DMS114 treated with DMSO at 0.1 percent for 48 hours (cell line): Measurements from ENCODE around the gene ENAH.
A peak's percentile ranks its signal among the peaks of the same experiment; 100 is the strongest.
"Not testable (repeated sequence)": the region's sequence is repeated elsewhere in the genome, so short reads cannot be mapped to it uniquely, and the experiment has no call there.

Experiments
- DNase-seq: peaks from one replicate; lab custom pipeline; 2025; ENCODE audit not compliant: unreplicated experiment; lab: John Stamatoyannopoulos, UW

ENAH gene

GRCh38 chr1:225474986-225475820, 177.7 kb downstream of the ENAH start:
- peak; percentile 42 for DNase-seq

GRCh38 chr1:225474439-225474985, 178.4 kb downstream of the ENAH start:
- DNase-seq = no peak

GRCh38 chr1:225473676-225474438, 179.1 kb downstream of the ENAH start:
- not testable (repeated sequence) for DNase-seq

GRCh38 chr1:225473266-225473665, 179.7 kb downstream of the ENAH start:
- not testable (repeated sequence) for DNase-seq

- DNase-seq = no peak
Observed at GRCh38 chr1:225471453-225472301, 181.2 kb downstream of the ENAH start.

- no peak for DNase-seq
Observed at GRCh38 chr1:225471109-225471452, 181.8 kb downstream of the ENAH start.

- DNase-seq = no peak
Observed at GRCh38 chr1:225470211-225471108, 182.5 kb downstream of the ENAH start.

GRCh38 chr1:225469051-225469450, 183.9 kb downstream of the ENAH start:
- no peak for DNase-seq

- DNase-seq = no peak
Observed at GRCh38 chr1:225468270-225469020, 184.5 kb downstream of the ENAH start.

GRCh38 chr1:225467193-225468020, 185.5 kb downstream of the ENAH start:
- DNase-seq = no peak

GRCh38 chr1:225466848-225467192, 186.1 kb downstream of the ENAH start:
- no peak for DNase-seq

- DNase-seq = no peak
Observed at GRCh38 chr1:225465793-225466517, 187.0 kb downstream of the ENAH start.

- no peak for DNase-seq
Observed at GRCh38 chr1:225464851-225465792, 187.8 kb downstream of the ENAH start.

- no peak for DNase-seq
Observed at GRCh38 chr1:225462714-225463574, 190.0 kb downstream of the ENAH start.

GRCh38 chr1:225462429-225462713, 190.6 kb downstream of the ENAH start:
- DNase-seq = no peak
